Measurements from ENCODE around the gene C1orf174. TPM values are rescaled to one million over a fixed set of nuclear protein-coding genes. Genes with fewer than 3 reads are reported as not detected.

The C1orf174 gene
- total RNA-seq, 1 experiment from 2014 or later, result 21.1 TPM

GRCh38 chr1:3919706-3920105 is 19.6 kb upstream of the C1orf174 start:
- no peak overlapping the region for H2BK120ac ChIP-seq (ENCODE audit: low read depth, low read length, poor library complexity, severe bottlenecking)
- H3K23ac ChIP-seq (ENCODE audit: insufficient read length, low read depth, low read length), result no peak overlapping the region
- no peaks in the 10 kb centered on the region for H3K4me1 ChIP-seq (ENCODE audit: insufficient read depth, low read length)
- H3K27me3 ChIP-seq (ENCODE audit: insufficient read depth, low read length), result no peaks in the 10 kb centered on the region
- H2AFZ ChIP-seq (ENCODE audit: low read length), result no peak overlapping the region
- H2BK5ac ChIP-seq (ENCODE audit: insufficient read length, low read length), result no peak overlapping the region
- no peak for TF ChIP-seq CTCF (conservative IDR thresholded peaks at IDR 0.05)
- H2BK20ac ChIP-seq (ENCODE audit: low read depth, low read length, poor library complexity, severe bottlenecking), result no peak overlapping the region
- H3K4me1 Mint-ChIP-seq, result peaks cover 0 to 5% of the 10 kb centered on the region in 2 experiments; a peak in 2 of 4 replicates
- no peaks in the 10 kb centered on the region for H4K20me1 ChIP-seq (ENCODE audit: control insufficient read depth, insufficient read depth, insufficient read length)
- H4K8ac ChIP-seq (replicated peaks; ENCODE audit: insufficient read length, low read depth, low read length), result no peak overlapping the region
- no peaks in the 10 kb centered on the region for H3K79me1 ChIP-seq (ENCODE audit: insufficient read depth, low read depth, low read length, poor library complexity, severe bottlenecking)
- no peak overlapping the region for H4K91ac ChIP-seq (ENCODE audit: insufficient read length, low read depth, low read length)
- no peak overlapping the region for H2BK12ac ChIP-seq (ENCODE audit: insufficient read length, low read depth, low read length)
- WGBS (ENCODE audit: extremely low coverage, insufficient read length, low lambda C conversion rate), result no CpG with 5 or more reads among the region's 5 CpGs
- peaks cover 2 to 3% of the 10 kb centered on the region in 2 experiments; a peak in 3 of 5 replicates for H3K9me3 Mint-ChIP-seq
- H3K4me2 ChIP-seq (ENCODE audit: insufficient read depth, insufficient read length, low read length), result no peak overlapping the region
- DNase-seq, result no peak
- no peak overlapping the region for H3K27ac ChIP-seq (ENCODE audit: insufficient read length, low read depth, low read length)
- no peak overlapping the region for H3K4ac ChIP-seq (ENCODE audit: low read depth, low read length)
- no peak overlapping the region for H3K18ac ChIP-seq (ENCODE audit: insufficient read length, low read depth, low read length)
- no peak overlapping the region for H2BK15ac ChIP-seq (ENCODE audit: low read depth, low read length)
- H3K27ac Mint-ChIP-seq, result no peak overlapping the region
- no peak overlapping the region for H3K4me3 Mint-ChIP-seq
- H3T11ph ChIP-seq (ENCODE audit: low read length), result no peak overlapping the region
- H3K27me3 Mint-ChIP-seq (ENCODE audit: low read depth), result peaks cover 3% of the 10 kb centered on the region; the same call in 1 of the 2 replicates
- H4K5ac ChIP-seq (ENCODE audit: insufficient read length, low read depth, low read length), result no peak overlapping the region
- no peak overlapping the region for H3K14ac ChIP-seq (ENCODE audit: insufficient read depth, low read length)
- H3K56ac ChIP-seq (ENCODE audit: insufficient read length, low read depth, low read length), result no peak overlapping the region
- peaks cover 0 to 2% (median 0%) of the 10 kb centered on the region in 3 experiments; a peak in 1 of 7 replicates for H3K36me3 Mint-ChIP-seq (ENCODE audit: insufficient read depth in 1 of 3, low read depth in 3 of 3)
- no peak overlapping the region for H3K9ac ChIP-seq (ENCODE audit: extremely low read depth, insufficient read length, low read length)
- H2AK5ac ChIP-seq (ENCODE audit: insufficient read length, low read length), result no peak overlapping the region
- H3K23me2 ChIP-seq (ENCODE audit: insufficient read length, low read depth, low read length, poor library complexity, severe bottlenecking), result no peaks in the 10 kb centered on the region
- no peaks in the 10 kb centered on the region for H3K9me3 ChIP-seq (ENCODE audit: control insufficient read depth, low read depth, low read length)
- H3K79me2 ChIP-seq (ENCODE audit: insufficient read depth, low read length), result no peaks in the 10 kb centered on the region
